GM12878 (cell line): Measurements from ENCODE around the gene TLX2. TPM values are rescaled to one million over a fixed set of nuclear protein-coding genes. Genes with fewer than 3 reads are reported as not detected.

Experiments used
- ATAC-seq: fragments of 200-7000 bp; cut with Tn5 transposase; 3 replicates; pipeline ENCODE4 v1.9.1; 2020; ENCODE audit warnings: mild to moderate bottlenecking, moderate library complexity
- BruUV-seq: library from RNA; stranded (reverse); fragments of 400-500 nt; replicated peaks from 2 replicates; lab custom pipeline; 2021; lab: Mats Ljungman, UMichigan
- CTCF ChIA-PET: fragments of 300-600 bp; sonication (Branson Sonifier 250); formaldehyde crosslinking; extraction: SDS; loops from one replicate; lab custom pipeline; 2021; ENCODE audit warnings: inconsistent platforms; lab: Yijun Ruan, JAX
- POLR2A ChIA-PET: fragments of 350-600 bp; formaldehyde crosslinking; extraction: SDS; loops from one replicate; lab custom pipeline; 2021; ENCODE audit warnings: inconsistent platforms; lab: Charles Lee
- RAD21 ChIA-PET: fragments of 300-600 bp; sonication (Branson Sonifier 250); formaldehyde crosslinking; loops from one replicate; lab custom pipeline; 2023; ENCODE audit warnings: antibody characterized with exemption; ENCODE audit not compliant: unreplicated experiment; lab: Charles Lee
- SMC1A ChIA-PET: fragments of 300-600 bp; sonication (Branson Sonifier 250); formaldehyde crosslinking; loops from one replicate; lab custom pipeline; 2023; ENCODE audit not compliant: unreplicated experiment, uncharacterized antibody; lab: Charles Lee
- DNase-seq: peaks from one replicate; pipeline ENCODE4 v3.0.0-alpha.2; 2011; ENCODE audit warnings: low read depth, low spot score
- FAIRE-seq: peaks from 3 replicates; lab custom pipeline; 2011; peaks lifted over from hg19 to GRCh38; lab: Jason Lieb, UNC
- H2AFZ ChIP-seq: 2 replicates; pipeline ENCODE4 v1.6.0; 2011; ENCODE audit warnings: low read depth, low read length, control low read depth; ENCODE audit not compliant: control insufficient read depth
- H3K27ac ChIP-seq: 2 replicates; pipeline ENCODE4 v1.5.1; 2011; ENCODE audit warnings: control low read depth; ENCODE audit not compliant: control insufficient read depth, insufficient read depth
- H3K27me3 ChIP-seq, 2 experiments: replicated peaks in 1 of 2; 2 replicates each; pipeline versions ENCODE4 v1.6.0 to v1.6.1; 2011; ENCODE audit warnings: low read length in 1 of 2; ENCODE audit not compliant: control insufficient read depth in 2 of 2, insufficient read depth in 2 of 2
- H3K36me3 ChIP-seq, 2 experiments: 2 replicates each; pipeline ENCODE4 v1.5.1; 2011; ENCODE audit warnings: low read length in 1 of 2; ENCODE audit not compliant: control insufficient read depth in 2 of 2, insufficient read depth in 2 of 2
- H3K4me1 ChIP-seq: 2 replicates; pipeline ENCODE4 v1.6.1; 2011; ENCODE audit warnings: mild to moderate bottlenecking, low read length, moderate library complexity, mixed read lengths; ENCODE audit not compliant: control insufficient read depth, insufficient read depth
- H3K4me2 ChIP-seq: 2 replicates; pipeline ENCODE4 v1.6.0; 2011; ENCODE audit warnings: control low read depth; ENCODE audit not compliant: control insufficient read depth, insufficient read depth
- H3K4me3 ChIP-seq: fragments of 200-600 bp; sonication (generic); 2 replicates; pipeline ENCODE4 v1.5.1; 2016
- H3K79me2 ChIP-seq: 2 replicates; pipeline ENCODE4 v1.6.0; 2011; ENCODE audit warnings: low read length; ENCODE audit not compliant: control insufficient read depth, insufficient read depth
- H3K9ac ChIP-seq: 2 replicates; pipeline ENCODE4 v1.8.0; 2011; ENCODE audit warnings: low read length, control low read depth, mixed read lengths; ENCODE audit not compliant: control insufficient read depth, insufficient read depth
- H3K9me3 ChIP-seq: replicated peaks from 3 replicates; pipeline ENCODE4 v1.5.1; 2011; ENCODE audit warnings: mild to moderate bottlenecking, low read length; ENCODE audit not compliant: control insufficient read depth, insufficient read depth
- H4K20me1 ChIP-seq: 2 replicates; pipeline ENCODE4 v1.6.0; 2011; ENCODE audit not compliant: control insufficient read depth, insufficient read depth
- BRCA1 ChIP-seq: IDR thresholded peaks from 2 replicates; pipeline ENCODE4 v1.6.1; 2011; ENCODE audit warnings: low read depth, low read length, improper control_type of control experiment
- CBFB ChIP-seq: IDR thresholded peaks from 2 replicates; pipeline ENCODE4 v1.6.1; 2016; ENCODE audit warnings: antibody characterized with exemption, low read depth
- IKZF1 ChIP-seq: fragments of 450-650 bp; conservative IDR thresholded peaks from 2 replicates; pipeline ENCODE4 v1.6.1; 2017; ENCODE audit warnings: antibody characterized with exemption, mild to moderate bottlenecking
- KDM1A ChIP-seq: fragments of 200-600 bp; sonication (generic); IDR thresholded peaks from 2 replicates; pipeline ENCODE4 v1.6.1; 2016; ENCODE audit warnings: borderline replicate concordance
- NFYB ChIP-seq: IDR thresholded peaks from 2 replicates; pipeline ENCODE4 v1.6.1; 2011; ENCODE audit warnings: low read depth, mild to moderate bottlenecking, low read length, improper control_type of control experiment, moderate library complexity; ENCODE audit not compliant: insufficient read depth
- NR2F1 ChIP-seq: fragments of 450-650 bp; conservative IDR thresholded peaks from 2 replicates; pipeline ENCODE4 v1.6.1; 2017; ENCODE audit warnings: mild to moderate bottlenecking
- RCOR1 ChIP-seq: conservative IDR thresholded peaks from 2 replicates; pipeline ENCODE4 v1.6.1; 2012; ENCODE audit warnings: low read depth, low read length, improper control_type of control experiment
- SREBF2 ChIP-seq: IDR thresholded peaks from 2 replicates; pipeline ENCODE4 v1.6.1; 2012; ENCODE audit warnings: mild to moderate bottlenecking, low read length
- TBL1XR1 ChIP-seq: IDR thresholded peaks from 2 replicates; pipeline ENCODE4 v1.6.1; 2012; ENCODE audit warnings: low read depth, low read length, improper control_type of control experiment
- TCF7 ChIP-seq: IDR thresholded peaks from 2 replicates; pipeline ENCODE4 v1.6.1; 2014; ENCODE audit warnings: antibody characterized with exemption, borderline replicate concordance
- YBX1 ChIP-seq: fragments of 450-650 bp; IDR thresholded peaks from 2 replicates; pipeline ENCODE4 v1.6.1; 2016; ENCODE audit warnings: antibody characterized with exemption
- WGBS: methylation state at CpG from one replicate; pipeline ENCODE4 v1.1.6; 2016; ENCODE audit warnings: low lambda C conversion rate; ENCODE audit not compliant: insufficient replicate concordance, insufficient coverage; ENCODE audit errors: missing lambda C conversion rate; 5-methylcytosine and 5-hydroxymethylcytosine counted together
- in situ Hi-C: fragments of 300-500 bp; cut with MboI; formaldehyde crosslinking; loops from 9 replicates; pipeline ENCODE4 v1.14.3; 2018; ENCODE audit warnings: mixed read lengths
- intact Hi-C: fragments of 100-400 bp; cut with micrococcal nuclease; formaldehyde crosslinking; loops from one replicate; pipeline ENCODE4 v1.14.2; 2022; ENCODE audit not compliant: unreplicated experiment
- polyA plus RNA-seq, 11 experiments: library from polyadenylated mRNA; depleted of rRNA in 4 of 11; unstranded in 6 of 11; stranded (reverse) in 5 of 11; fragments of >200 nt; fragmentation: Nextera tagmentation in 4 of 11; fragmentation: Illumina TruSeq in 1 of 11; extraction: Ambion mirVana in 4 of 11; extraction: Trizol in 1 of 11; gene quantifications; 1 replicate in 1 of 11; 2 replicates in 10 of 11; pipeline versions ENCODE4 v1.2.1 to v1.2.3, GENCODE V29; 2011 to 2016; ENCODE audit warnings: inconsistent platforms in 2 of 11, missing spikeins in 2 of 11, low read depth in 1 of 11
- total RNA-seq, 4 experiments: library from RNA; depleted of rRNA in 3 of 4; stranded (reverse); fragments of >200 nt in 3 of 4; fragmentation: Illumina TruSeq in 1 of 4; extraction: Trizol in 1 of 4; gene quantifications; 2 replicates each; pipeline versions ENCODE4 v1.2.1 to v1.2.3, GENCODE V29; 2013 to 2021

TLX2 gene
- total and polyA plus RNA-seq, 10 of the 15 experiments (the other 5 are each of a cell fraction or from before 2014, with no cell fraction given) = 0.06 to 5.5 (median 3.6) TPM; not detected in 1

- WGBS = 62% methylated on average over 3 of the region's 4 CpGs
- H3K9ac ChIP-seq = no peak overlapping the region
- RAD21 ChIA-PET = interaction anchor here (5.1 to 5.5 kb wide), 2 partner anchors 21 to 76 kb away, joined by 49 to 61 read pairs; partner anchors contain the start of genes AUP1 and HTRA2
- BruUV-seq = no TSS peak
- CTCF ChIA-PET = interaction anchor here (0.6 to 13.9 kb wide), 5 partner anchors 20 to 107 kb away, joined by 3 to 231 read pairs (median 8); partner anchors contain the start of genes AUP1, DQX1 and HTRA2
- H2AFZ ChIP-seq = no peak overlapping the region
- no peak overlapping the region for H3K4me3 ChIP-seq
- FAIRE-seq = no peak
- H3K36me3 ChIP-seq = peaks cover 0 to 7% of the 10 kb centered on the region in 2 experiments; a peak in 1 of 4 replicates
- H3K4me1 ChIP-seq = peaks cover 18% of the 10 kb centered on the region
- POLR2A ChIA-PET = interaction anchor here (0.6 to 5.8 kb wide), 4 partner anchors 20 to 67 kb away, joined by 3 to 33 read pairs (median 9); partner anchors contain the start of genes AUP1 and HTRA2
- SMC1A ChIA-PET = interaction anchor here (0.7 to 5.2 kb wide), 7 partner anchors 9 to 76 kb away, joined by 3 to 71 read pairs (median 4); partner anchors contain the start of genes AUP1, DQX1 and HTRA2
- H3K27me3 ChIP-seq = peaks cover 13 to 17% of the 10 kb centered on the region in 2 experiments
- H3K27ac ChIP-seq = no peak overlapping the region
- TF ChIP-seq IKZF1 = no peak
- no peak for TF ChIP-seq CBFB
- no peak for TF ChIP-seq TBL1XR1
- no peak for TF ChIP-seq NR2F1
- no peak for TF ChIP-seq TCF7
- TF ChIP-seq BRCA1 = no peak
- TF ChIP-seq YBX1 = no peak
- no peak for TF ChIP-seq KDM1A
- no peak for TF ChIP-seq RCOR1
- TF ChIP-seq NFYB = no peak
- no peak for TF ChIP-seq SREBF2
- TF ChIP-seq, all 136 proteins: peak for 0
- DNase-seq (no peak), ATAC-seq (no peak)
- in situ Hi-C loops (no loop called here), intact Hi-C loops (no loop called here)
- Histone ChIP-seq H4K20me1 (no peaks in the 10 kb centered on the region), H3K79me2 (peaks cover 12% of the 10 kb centered on the region), H3K9me3 (no peaks in the 10 kb centered on the region), H3K4me2 (no peak overlapping the region)
These were observed 4.0 kb upstream of the TLX2 start for GRCh38 chr2:74510272-74510671.
